GM18511 (cell line): ENCODE data around the gene SMCO2.

Experiments
- ATAC-seq: cut with Tn5 transposase; IDR thresholded peaks from one replicate; pipeline ENCODE4 v1.9.1; 2021; ENCODE audit warnings: mild to moderate bottlenecking, moderate library complexity; ENCODE audit not compliant: unreplicated experiment

The SMCO2 gene

GRCh38 chr12:27497446-27497845 is 50.9 kb downstream of the SMCO2 start:
- ATAC-seq, result no peak

- ATAC-seq, result no peak
These were observed 51.6 kb downstream of the SMCO2 start for GRCh38 chr12:27498149-27498548.

- no peak for ATAC-seq
These were observed 52.2 kb downstream of the SMCO2 start for GRCh38 chr12:27498761-27499160.

GRCh38 chr12:27499377-27499776 is 52.8 kb downstream of the SMCO2 start:
- ATAC-seq, result no peak

- ATAC-seq, result no peak
These were observed 54.0 kb downstream of the SMCO2 start for GRCh38 chr12:27500546-27500945.

GRCh38 chr12:27502021-27502435 is 55.5 kb downstream of the SMCO2 start:
- no peak for ATAC-seq

- ATAC-seq, result no peak
These were observed 58.0 kb downstream of the SMCO2 start for GRCh38 chr12:27504507-27504906.

GRCh38 chr12:27505109-27505508 is 58.6 kb downstream of the SMCO2 start:
- ATAC-seq, result no peak

- no peak for ATAC-seq
These were observed 59.2 kb downstream of the SMCO2 start for GRCh38 chr12:27505761-27506160.

GRCh38 chr12:27506645-27507189 is 60.2 kb downstream of the SMCO2 start:
- ATAC-seq, result no peak

- no peak for ATAC-seq
These were observed 62.3 kb downstream of the SMCO2 start for GRCh38 chr12:27508736-27509431.

GRCh38 chr12:27511031-27511722 is 64.6 kb downstream of the SMCO2 start:
- no peak for ATAC-seq

- no peak for ATAC-seq
These were observed 65.1 kb downstream of the SMCO2 start for GRCh38 chr12:27511723-27512045.

- ATAC-seq, result no peak
These were observed 66.8 kb downstream of the SMCO2 start for GRCh38 chr12:27513155-27513824.

- no peak for ATAC-seq
These were observed 69.1 kb downstream of the SMCO2 start for GRCh38 chr12:27515671-27516070.

GRCh38 chr12:27516625-27517024 is 70.1 kb downstream of the SMCO2 start:
- no peak for ATAC-seq

GRCh38 chr12:27517546-27517945 is 71.0 kb downstream of the SMCO2 start:
- ATAC-seq, result no peak

- no peak for ATAC-seq
These were observed 71.6 kb downstream of the SMCO2 start for GRCh38 chr12:27517961-27518665.

GRCh38 chr12:27521066-27521465 is 74.5 kb downstream of the SMCO2 start:
- ATAC-seq, result no peak

- ATAC-seq, result no peak
These were observed 75.4 kb downstream of the SMCO2 start for GRCh38 chr12:27521981-27522380.

GRCh38 chr12:27523305-27523641 is 76.7 kb downstream of the SMCO2 start:
- peak; percentile 15 for ATAC-seq
